ENCODE data around the gene TBC1D22B.

GRCh38 chr6:37237789-37238188 is 19.8 kb upstream of the TBC1D22B start:
- TF ChIP-seq REST (IDR thresholded peaks at IDR 0.05) (no peak), ESRRA (IDR thresholded peaks at IDR 0.05; ENCODE audit: borderline replicate concordance, low read length) (no peak), POLR2AphosphoS2 (conservative IDR thresholded peaks at IDR 0.05; ENCODE audit: low read length) (no peak), POLR2A (IDR thresholded peaks at IDR 0.05; ENCODE audit: low read length) (no peak), KDM5A (IDR thresholded peaks at IDR 0.05) (no peak), CEBPB (IDR thresholded peaks at IDR 0.05) (no peak)
- TF ChIP-seq, protein P1, sequence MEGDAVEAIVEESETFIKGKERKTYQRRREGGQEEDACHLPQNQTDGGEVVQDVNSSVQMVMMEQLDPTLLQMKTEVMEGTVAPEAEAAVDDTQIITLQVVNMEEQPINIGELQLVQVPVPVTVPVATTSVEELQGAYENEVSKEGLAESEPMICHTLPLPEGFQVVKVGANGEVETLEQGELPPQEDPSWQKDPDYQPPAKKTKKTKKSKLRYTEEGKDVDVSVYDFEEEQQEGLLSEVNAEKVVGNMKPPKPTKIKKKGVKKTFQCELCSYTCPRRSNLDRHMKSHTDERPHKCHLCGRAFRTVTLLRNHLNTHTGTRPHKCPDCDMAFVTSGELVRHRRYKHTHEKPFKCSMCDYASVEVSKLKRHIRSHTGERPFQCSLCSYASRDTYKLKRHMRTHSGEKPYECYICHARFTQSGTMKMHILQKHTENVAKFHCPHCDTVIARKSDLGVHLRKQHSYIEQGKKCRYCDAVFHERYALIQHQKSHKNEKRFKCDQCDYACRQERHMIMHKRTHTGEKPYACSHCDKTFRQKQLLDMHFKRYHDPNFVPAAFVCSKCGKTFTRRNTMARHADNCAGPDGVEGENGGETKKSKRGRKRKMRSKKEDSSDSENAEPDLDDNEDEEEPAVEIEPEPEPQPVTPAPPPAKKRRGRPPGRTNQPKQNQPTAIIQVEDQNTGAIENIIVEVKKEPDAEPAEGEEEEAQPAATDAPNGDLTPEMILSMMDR (IDR thresholded peaks at IDR 0.05), result no peak
- TF ChIP-seq, protein P2, sequence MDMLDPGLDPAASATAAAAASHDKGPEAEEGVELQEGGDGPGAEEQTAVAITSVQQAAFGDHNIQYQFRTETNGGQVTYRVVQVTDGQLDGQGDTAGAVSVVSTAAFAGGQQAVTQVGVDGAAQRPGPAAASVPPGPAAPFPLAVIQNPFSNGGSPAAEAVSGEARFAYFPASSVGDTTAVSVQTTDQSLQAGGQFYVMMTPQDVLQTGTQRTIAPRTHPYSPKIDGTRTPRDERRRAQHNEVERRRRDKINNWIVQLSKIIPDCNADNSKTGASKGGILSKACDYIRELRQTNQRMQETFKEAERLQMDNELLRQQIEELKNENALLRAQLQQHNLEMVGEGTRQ (IDR thresholded peaks at IDR 0.05), result no peak
